OCI-LY1 (cell line): ENCODE data around the gene ZNF593.

Source experiments
- H2AFZ ChIP-seq: fragments of 200-600 bp; sonication (generic), shearing (Covaris generic); 2 replicates; pipeline ENCODE4 v1.6.0; 2014; ENCODE audit warnings: antibody characterized with exemption, mild to moderate bottlenecking, low read length
- H3F3A ChIP-seq: fragments of 200-600 bp; sonication (generic), shearing (Covaris generic); 2 replicates; pipeline ENCODE4 v1.6.0; 2014; ENCODE audit warnings: mild to moderate bottlenecking, antibody characterized with exemption, low read length, moderate library complexity; ENCODE audit not compliant: insufficient read depth
- H3K27ac ChIP-seq: fragments of 200-600 bp; sonication (generic); 2 replicates; pipeline ENCODE4 v1.5.1; 2014; ENCODE audit warnings: low read length, mixed run types, mild to moderate bottlenecking, low read depth; ENCODE audit not compliant: poor library complexity, severe bottlenecking
- H3K27me3 ChIP-seq: fragments of 200-600 bp; sonication (generic); 2 replicates; pipeline ENCODE4 v1.6.0; 2014; ENCODE audit warnings: antibody characterized with exemption, mild to moderate bottlenecking, low read length, moderate library complexity; ENCODE audit not compliant: insufficient read depth
- H3K36me3 ChIP-seq: fragments of 200-600 bp; sonication (generic); 2 replicates; pipeline ENCODE4 v1.6.1; 2014; ENCODE audit warnings: mild to moderate bottlenecking, antibody characterized with exemption, low read length, moderate library complexity, mixed read lengths; ENCODE audit not compliant: insufficient read depth
- H3K4me1 ChIP-seq: fragments of 200-600 bp; sonication (generic); 2 replicates; pipeline ENCODE4 v1.5.1; 2014; ENCODE audit warnings: mild to moderate bottlenecking, low read length, moderate library complexity; ENCODE audit not compliant: insufficient read depth, severe bottlenecking
- H3K4me2 ChIP-seq: fragments of 200-600 bp; sonication (generic), shearing (Covaris generic); 2 replicates; pipeline ENCODE4 v1.6.1; 2014; ENCODE audit warnings: low read length
- H3K4me3 ChIP-seq: fragments of 200-600 bp; sonication (generic); 2 replicates; pipeline ENCODE4 v1.5.1; 2014; ENCODE audit warnings: low read length, low read depth, mild to moderate bottlenecking, mixed read lengths; ENCODE audit not compliant: poor library complexity, severe bottlenecking
- H3K79me2 ChIP-seq: fragments of 200-600 bp; shearing (Covaris generic); 2 replicates; pipeline ENCODE4 v1.6.1; 2016; ENCODE audit warnings: mixed run types, low read length, mixed read lengths; ENCODE audit not compliant: insufficient read depth
- H3K9ac ChIP-seq: fragments of 200-600 bp; sonication (generic), shearing (Covaris generic); 2 replicates; pipeline ENCODE4 v1.6.1; 2014; ENCODE audit warnings: mild to moderate bottlenecking, low read length, mixed read lengths
- H3K9me2 ChIP-seq: fragments of 200-600 bp; sonication (generic), shearing (Covaris generic); 2 replicates; pipeline ENCODE4 v1.6.1; 2014; ENCODE audit warnings: low read depth, mild to moderate bottlenecking, low read length, mixed read lengths
- H3K9me3 ChIP-seq: fragments of 200-600 bp; shearing (Covaris generic); 2 replicates; pipeline ENCODE4 v1.6.1; 2014; ENCODE audit warnings: low read length, mixed read lengths
- H4K20me1 ChIP-seq: fragments of 200-600 bp; sonication (generic), shearing (Covaris generic); 2 replicates; pipeline ENCODE4 v1.6.0; 2016; ENCODE audit warnings: mild to moderate bottlenecking, low read length; ENCODE audit not compliant: insufficient read depth
- CTCF ChIP-seq: fragments of 200-600 bp; sonication (generic), shearing (Covaris generic); IDR thresholded peaks from 2 replicates; pipeline ENCODE4 v1.5.1; 2017; ENCODE audit warnings: mild to moderate bottlenecking, antibody characterized with exemption, low read length, moderate library complexity, mixed read lengths
- EZH2 ChIP-seq: fragments of 200-600 bp; sonication (generic), shearing (Covaris generic); IDR thresholded peaks from 2 replicates; pipeline ENCODE4 v1.8.0; 2017; ENCODE audit warnings: borderline replicate concordance, mixed run types, mild to moderate bottlenecking, antibody characterized with exemption, low read length, moderate library complexity, mixed read lengths

ZNF593 gene

GRCh38 chr1:26191739-26192138, 22.0 kb downstream of the ZNF593 start:
- no peak overlapping the region for H3K9ac ChIP-seq
- H3K4me1 ChIP-seq = no peaks in the 10 kb centered on the region
- no peaks in the 10 kb centered on the region for H3K79me2 ChIP-seq
- H4K20me1 ChIP-seq = no peaks in the 10 kb centered on the region
- no peaks in the 10 kb centered on the region for H3K9me3 ChIP-seq
- no peaks in the 10 kb centered on the region for H3K36me3 ChIP-seq
- TF ChIP-seq CTCF (no peak), EZH2 (no peak)
- H3K4me3 ChIP-seq = no peak overlapping the region
- H3K4me2 ChIP-seq = no peak overlapping the region
- H3K27me3 ChIP-seq = 0 out of 2 replicates have a peak, but pooled peaks cover 3% of the 10 kb centered on the region
- no peak overlapping the region for H2AFZ ChIP-seq
- no peak overlapping the region for H3K27ac ChIP-seq
- no peaks in the 10 kb centered on the region for H3K9me2 ChIP-seq
- no peaks in the 10 kb centered on the region for H3F3A ChIP-seq

GRCh38 chr1:26195805-26196204, 26.1 kb downstream of the ZNF593 start:
- no peaks in the 10 kb centered on the region for H3K79me2 ChIP-seq
- H3K4me3 ChIP-seq = no peak overlapping the region
- H3K4me1 ChIP-seq = no peaks in the 10 kb centered on the region
- H3K9ac ChIP-seq = no peak overlapping the region
- no peak overlapping the region for H3K27ac ChIP-seq
- no peaks in the 10 kb centered on the region for H3F3A ChIP-seq
- no peak for TF ChIP-seq EZH2
- no peak for TF ChIP-seq CTCF
- H2AFZ ChIP-seq = no peak overlapping the region
- no peaks in the 10 kb centered on the region for H3K36me3 ChIP-seq
- no peaks in the 10 kb centered on the region for H3K9me2 ChIP-seq
- H3K4me2 ChIP-seq = no peak overlapping the region
- H4K20me1 ChIP-seq = no peaks in the 10 kb centered on the region
- no peaks in the 10 kb centered on the region; the same call in 1 of the 2 replicates for H3K27me3 ChIP-seq
- H3K9me3 ChIP-seq = no peaks in the 10 kb centered on the region

GRCh38 chr1:26197301-26197700, 27.6 kb downstream of the ZNF593 start:
- TF ChIP-seq EZH2 (no peak), CTCF (no peak)
- H3K36me3 ChIP-seq = no peaks in the 10 kb centered on the region
- H3K27me3 ChIP-seq = no peaks in the 10 kb centered on the region; the same call in 1 of the 2 replicates
- H3K27ac ChIP-seq = no peak overlapping the region
- no peaks in the 10 kb centered on the region for H4K20me1 ChIP-seq
- H3K9me3 ChIP-seq = no peaks in the 10 kb centered on the region
- no peaks in the 10 kb centered on the region for H3F3A ChIP-seq
- H3K9me2 ChIP-seq = no peaks in the 10 kb centered on the region
- no peak overlapping the region for H3K4me2 ChIP-seq
- H2AFZ ChIP-seq = no peak overlapping the region
- H3K4me1 ChIP-seq = no peaks in the 10 kb centered on the region
- no peak overlapping the region for H3K4me3 ChIP-seq
- no peak overlapping the region for H3K9ac ChIP-seq
- no peaks in the 10 kb centered on the region for H3K79me2 ChIP-seq
